Muscle layer of duodenum (tissue), 2 donors: ENCODE measurements around the gene BCL11B.

ENCODE experiments used
- H3K27ac ChIP-seq: one replicate; pipeline ENCODE4 v1.7.0; 2013; ENCODE audit warnings: mild to moderate bottlenecking, low read length
- H3K27me3 ChIP-seq: one replicate; pipeline ENCODE4 v1.7.0; 2013; ENCODE audit warnings: low read depth, mild to moderate bottlenecking, control low read depth, low read length
- H3K36me3 ChIP-seq, 2 donors: one replicate each; pipeline ENCODE4 v1.7.0; 2013; ENCODE audit warnings: low read length in 2 of 2, control low read depth in 1 of 2, mild to moderate bottlenecking in 1 of 2; ENCODE audit not compliant: insufficient read depth in 2 of 2, control insufficient read depth in 1 of 2
- H3K4me1 ChIP-seq, 2 donors: one replicate each; pipeline ENCODE4 v1.7.0; 2013; ENCODE audit warnings: low read length in 2 of 2, mild to moderate bottlenecking in 2 of 2, control low read depth in 1 of 2, moderate library complexity in 1 of 2; ENCODE audit not compliant: insufficient read depth in 2 of 2, control insufficient read depth in 1 of 2
- H3K4me3 ChIP-seq, 2 donors: one replicate each; pipeline ENCODE4 v1.7.0; 2013; ENCODE audit warnings: low read length in 2 of 2, low read depth in 1 of 2, mild to moderate bottlenecking in 1 of 2
- H3K9me3 ChIP-seq, 2 donors: one replicate each; pipeline ENCODE4 v1.7.0; 2013; ENCODE audit warnings: low read length in 2 of 2, control low read depth in 1 of 2, mild to moderate bottlenecking in 1 of 2; ENCODE audit not compliant: control insufficient read depth in 1 of 2
- donor health status: healthy.

BCL11B gene

DNA sequence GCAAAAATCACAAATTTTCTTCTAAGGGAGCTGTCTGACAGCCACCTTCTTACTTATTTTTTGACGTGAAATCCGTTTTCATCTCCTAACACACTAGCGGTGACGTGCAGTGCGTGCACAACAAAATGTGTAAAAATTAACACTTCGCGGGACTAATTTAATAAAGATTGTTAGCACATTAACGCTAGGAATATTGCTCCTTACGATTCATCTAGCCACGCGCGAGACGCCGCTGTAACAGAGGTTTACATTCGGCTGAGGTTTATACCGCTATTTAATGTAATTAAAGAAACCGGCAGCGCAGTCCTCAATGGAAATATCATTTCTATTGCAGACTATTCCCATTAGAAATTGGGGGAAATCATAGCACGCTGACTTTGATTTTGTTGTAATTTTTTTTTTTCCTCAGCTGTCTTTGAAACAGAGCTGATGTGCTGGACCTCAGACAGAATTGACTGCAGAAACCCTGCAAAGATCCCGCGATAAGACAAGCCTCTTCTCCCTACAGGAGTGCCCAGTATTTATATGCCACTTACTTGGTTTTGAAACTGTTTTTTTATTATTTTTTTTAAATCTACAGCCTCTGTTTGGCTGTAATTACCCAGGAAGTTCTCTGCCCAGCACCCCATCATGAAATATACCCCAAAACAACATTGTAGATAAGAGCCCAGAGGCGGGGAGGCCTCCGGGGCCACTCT lies 31.2 kb downstream of the BCL11B start:
- Histone ChIP-seq H3K9me3 (no peaks in the 10 kb centered on the region), H3K27me3 (peaks cover 6% of the 10 kb centered on the region), H3K4me3 (no peak overlapping the region), H3K36me3 (no peaks in the 10 kb centered on the region), H3K27ac (no peak overlapping the region), H3K4me1 (peaks cover 0 to 3% of the 10 kb centered on the region in 2 donors)

DNA sequence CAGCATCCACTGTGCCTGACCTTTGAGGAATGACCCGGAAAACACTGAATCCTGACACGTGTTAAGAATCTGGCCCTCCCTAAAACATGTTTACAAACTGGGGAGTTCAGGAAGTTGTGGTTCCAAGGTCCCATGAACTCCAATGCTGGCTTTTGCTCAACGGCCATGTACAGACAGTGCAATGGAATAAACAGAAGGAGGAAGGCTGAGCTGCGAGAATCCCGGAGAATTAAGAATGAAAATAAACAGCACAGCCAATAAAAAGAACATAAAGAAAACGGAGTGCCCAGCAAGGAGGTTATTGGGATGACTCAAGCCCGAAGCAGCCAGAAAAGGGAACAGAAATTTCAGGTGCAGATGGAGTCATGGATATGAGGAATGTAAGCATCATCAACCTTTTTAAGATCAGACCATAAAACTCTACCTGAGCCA lies 32.3 kb downstream of the BCL11B start:
- peaks cover 6% of the 10 kb centered on the region for H3K27me3 ChIP-seq
- H3K4me3 ChIP-seq: no peak overlapping the region
- no peak overlapping the region for H3K27ac ChIP-seq
- no peaks in the 10 kb centered on the region for H3K36me3 ChIP-seq
- H3K9me3 ChIP-seq: peaks cover 0 to 7% of the 10 kb centered on the region in 2 donors
- no peaks in the 10 kb centered on the region for H3K4me1 ChIP-seq

DNA sequence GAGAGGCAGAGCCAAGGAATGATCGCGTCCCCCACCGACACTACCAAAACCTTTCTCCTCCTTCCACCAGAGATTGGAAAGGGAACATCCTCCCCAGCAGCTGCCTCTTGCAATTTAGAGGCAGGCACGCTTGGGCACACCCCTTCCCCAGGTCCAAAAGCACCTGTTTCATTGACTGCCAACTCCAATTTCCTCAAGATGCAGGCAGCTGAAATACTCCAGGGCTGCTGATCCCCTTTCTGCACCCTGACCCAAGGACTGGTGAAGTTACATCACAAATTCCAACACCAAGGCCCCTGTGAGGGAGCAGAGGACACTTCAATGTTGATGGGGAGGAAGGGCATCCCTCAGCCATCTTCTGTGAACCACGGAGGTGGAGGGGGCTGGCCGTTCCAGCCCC lies 33.8 kb downstream of the BCL11B start:
- Histone ChIP-seq H3K27me3 (peaks cover under 1% of the 10 kb centered on the region), H3K4me1 (no peaks in the 10 kb centered on the region), H3K9me3 (peaks cover 0 to 12% of the 10 kb centered on the region in 2 donors), H3K27ac (no peak overlapping the region), H3K36me3 (no peaks in the 10 kb centered on the region), H3K4me3 (no peak overlapping the region)

DNA sequence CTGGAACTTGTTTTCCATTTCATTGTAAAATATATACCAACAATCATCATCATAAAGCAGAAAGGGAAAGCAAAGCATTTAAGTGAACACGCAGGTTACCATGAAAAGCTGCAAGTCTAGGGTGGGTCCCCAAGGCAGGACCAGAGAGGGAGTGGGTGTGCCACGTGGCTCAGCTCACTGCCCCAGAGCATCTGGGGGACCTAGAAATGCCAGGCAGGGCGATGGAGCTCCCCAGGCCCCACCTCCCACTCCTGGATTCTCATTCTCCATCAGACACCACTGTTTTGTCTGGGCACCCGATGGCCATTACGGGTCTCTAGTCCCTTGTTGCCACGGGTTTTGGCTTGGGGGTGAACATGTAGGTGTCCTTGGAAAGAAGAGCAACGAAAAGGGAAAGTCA lies 34.7 kb downstream of the BCL11B start:
- Histone ChIP-seq H3K9me3 (peaks cover 0 to 12% of the 10 kb centered on the region in 2 donors), H3K36me3 (no peaks in the 10 kb centered on the region), H3K27me3 (no peaks in the 10 kb centered on the region), H3K27ac (no peak overlapping the region), H3K4me1 (peaks cover 0 to 1% of the 10 kb centered on the region in 2 donors), H3K4me3 (no peak overlapping the region)

DNA sequence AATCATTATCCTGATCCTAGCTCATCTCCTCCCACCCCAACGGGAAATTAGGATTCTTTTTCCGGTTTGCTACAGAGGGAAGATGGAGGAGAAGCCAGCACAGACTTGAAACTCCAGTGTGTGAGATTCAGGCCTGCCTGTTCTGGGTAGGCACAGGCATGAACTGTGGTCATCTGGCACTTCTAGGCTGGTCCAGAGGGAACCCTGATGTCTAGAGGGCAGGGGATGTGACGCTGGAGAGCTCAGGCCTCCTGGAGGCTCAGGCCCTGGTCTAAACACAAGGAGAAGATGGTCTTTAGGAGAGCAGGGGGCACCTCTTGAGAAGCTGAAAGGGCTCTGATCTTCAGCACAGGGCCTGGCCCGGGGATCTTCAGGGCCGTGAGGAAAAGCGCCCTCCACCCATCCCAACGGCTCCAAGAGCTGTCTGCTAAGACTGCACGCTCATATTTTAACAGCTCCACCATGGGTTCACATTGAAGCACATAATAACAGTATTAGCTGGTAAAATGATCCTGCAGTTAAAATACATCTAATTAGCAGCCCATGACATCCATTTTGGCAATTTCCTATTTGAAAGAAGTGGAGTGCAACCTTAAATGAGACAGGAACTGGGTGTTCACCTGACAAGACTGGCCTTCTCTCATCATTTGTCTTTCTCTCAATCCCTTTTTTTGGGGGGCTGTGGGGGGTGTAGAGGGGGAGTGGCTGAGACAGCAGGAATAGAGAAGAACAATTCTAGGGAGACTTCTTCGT lies 35.4 kb downstream of the BCL11B start:
- H3K36me3 ChIP-seq: no peaks in the 10 kb centered on the region
- no peak overlapping the region for H3K27ac ChIP-seq
- no peak overlapping the region for H3K4me3 ChIP-seq
- H3K9me3 ChIP-seq: peaks cover 0 to 12% of the 10 kb centered on the region in 2 donors
- H3K4me1 ChIP-seq: peaks cover 0 to 6% of the 10 kb centered on the region in 2 donors
- H3K27me3 ChIP-seq: no peaks in the 10 kb centered on the region

DNA sequence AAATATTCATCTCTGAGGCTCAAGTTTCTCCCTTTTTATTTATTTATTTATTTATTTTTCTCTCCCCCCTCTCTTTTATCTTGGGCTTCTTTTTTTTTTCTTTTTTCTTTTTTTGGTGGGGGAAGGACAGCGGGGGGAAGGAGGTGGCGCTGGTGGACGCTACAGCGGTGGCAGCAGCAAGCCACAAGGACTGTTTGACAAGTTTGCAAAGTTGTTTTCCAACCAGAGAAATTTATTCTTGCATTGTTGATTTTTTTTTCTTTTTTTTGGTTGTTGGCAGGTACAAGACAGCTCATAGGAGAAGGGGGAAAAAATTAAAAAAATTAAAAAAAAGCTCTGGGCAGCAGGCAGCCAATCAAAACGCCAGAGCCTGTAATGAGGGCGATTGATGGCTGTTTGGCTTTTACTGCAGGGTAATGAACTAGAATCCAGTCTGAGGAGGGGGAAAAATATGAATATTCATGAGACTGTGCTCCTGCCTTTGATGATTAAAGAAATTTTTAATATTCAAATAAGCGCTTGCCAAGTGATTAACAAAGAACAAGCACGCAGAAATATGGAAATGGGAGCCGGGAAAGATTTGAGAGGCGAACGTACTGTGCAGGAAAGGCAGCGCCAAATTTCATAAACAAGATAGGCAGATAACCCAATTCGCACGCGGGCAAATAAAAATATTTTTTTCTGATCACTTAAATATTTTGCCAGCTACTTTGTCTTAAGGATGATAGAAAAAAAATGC lies 36.2 kb downstream of the BCL11B start:
- Histone ChIP-seq H3K27me3 (no peaks in the 10 kb centered on the region), H3K4me3 (no peak overlapping the region), H3K9me3 (peaks cover 0 to 12% of the 10 kb centered on the region in 2 donors), H3K4me1 (peaks cover 0 to 11% of the 10 kb centered on the region in 2 donors), H3K36me3 (no peaks in the 10 kb centered on the region), H3K27ac (no peak overlapping the region)

DNA sequence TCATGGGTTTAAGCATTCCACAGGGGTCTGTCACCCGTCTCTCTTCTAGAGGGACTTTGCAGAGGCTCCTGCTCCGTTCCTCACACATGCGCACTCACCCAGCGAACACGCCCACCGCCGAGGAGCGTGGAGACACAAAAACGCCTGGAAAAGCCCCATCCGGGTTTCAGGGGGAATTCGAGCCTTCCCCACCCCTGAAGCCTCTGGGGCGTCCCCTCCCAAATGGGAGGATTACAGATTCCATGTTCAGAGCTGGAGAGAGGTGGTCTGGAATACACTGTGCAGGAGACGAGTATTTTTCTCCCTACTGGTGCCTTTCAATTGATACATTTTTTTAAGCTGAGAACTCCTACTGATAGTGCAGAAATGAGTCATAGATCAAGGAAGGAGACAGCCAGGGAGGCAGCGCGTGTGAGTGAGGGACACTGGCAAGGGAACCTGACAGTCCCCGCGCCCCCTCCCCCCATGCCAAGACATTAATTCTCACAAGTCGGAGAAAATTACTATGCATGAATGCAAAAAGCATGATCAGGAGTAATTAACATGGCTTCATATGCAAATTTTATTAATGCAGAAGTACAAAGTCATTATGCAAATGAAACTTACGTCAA lies 36.9 kb downstream of the BCL11B start:
- peaks cover 0 to 12% of the 10 kb centered on the region in 2 donors for H3K9me3 ChIP-seq
- H3K36me3 ChIP-seq: no peaks in the 10 kb centered on the region
- no peak overlapping the region for H3K27ac ChIP-seq
- H3K4me1 ChIP-seq: peaks cover 0 to 11% of the 10 kb centered on the region in 2 donors
- no peak overlapping the region for H3K4me3 ChIP-seq
- H3K27me3 ChIP-seq: no peaks in the 10 kb centered on the region

DNA sequence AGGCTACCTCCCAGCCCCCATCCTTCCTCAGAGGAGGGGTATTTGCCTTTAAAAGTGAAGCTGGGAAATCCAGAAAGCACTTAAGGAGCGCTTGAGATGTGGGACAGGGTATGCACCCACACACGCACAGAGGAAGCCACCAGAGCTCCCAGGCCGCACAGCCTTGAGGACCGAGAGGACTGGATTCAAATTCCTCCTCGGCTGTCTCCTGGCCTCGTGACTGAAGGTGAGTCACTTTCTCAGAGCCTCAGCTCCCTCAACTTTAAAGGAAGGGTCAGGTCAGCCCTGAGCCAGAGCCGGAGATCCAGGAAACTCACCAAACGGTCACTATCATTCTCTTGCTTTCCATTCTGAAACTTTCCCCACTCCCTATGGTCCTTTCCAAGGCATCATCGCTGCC lies 37.6 kb downstream of the BCL11B start:
- H3K36me3 ChIP-seq: no peaks in the 10 kb centered on the region
- no peak overlapping the region for H3K27ac ChIP-seq
- peaks cover 0 to 11% of the 10 kb centered on the region in 2 donors for H3K4me1 ChIP-seq
- peaks cover 0 to 12% of the 10 kb centered on the region in 2 donors for H3K9me3 ChIP-seq
- H3K4me3 ChIP-seq: no peak overlapping the region
- no peaks in the 10 kb centered on the region for H3K27me3 ChIP-seq

DNA sequence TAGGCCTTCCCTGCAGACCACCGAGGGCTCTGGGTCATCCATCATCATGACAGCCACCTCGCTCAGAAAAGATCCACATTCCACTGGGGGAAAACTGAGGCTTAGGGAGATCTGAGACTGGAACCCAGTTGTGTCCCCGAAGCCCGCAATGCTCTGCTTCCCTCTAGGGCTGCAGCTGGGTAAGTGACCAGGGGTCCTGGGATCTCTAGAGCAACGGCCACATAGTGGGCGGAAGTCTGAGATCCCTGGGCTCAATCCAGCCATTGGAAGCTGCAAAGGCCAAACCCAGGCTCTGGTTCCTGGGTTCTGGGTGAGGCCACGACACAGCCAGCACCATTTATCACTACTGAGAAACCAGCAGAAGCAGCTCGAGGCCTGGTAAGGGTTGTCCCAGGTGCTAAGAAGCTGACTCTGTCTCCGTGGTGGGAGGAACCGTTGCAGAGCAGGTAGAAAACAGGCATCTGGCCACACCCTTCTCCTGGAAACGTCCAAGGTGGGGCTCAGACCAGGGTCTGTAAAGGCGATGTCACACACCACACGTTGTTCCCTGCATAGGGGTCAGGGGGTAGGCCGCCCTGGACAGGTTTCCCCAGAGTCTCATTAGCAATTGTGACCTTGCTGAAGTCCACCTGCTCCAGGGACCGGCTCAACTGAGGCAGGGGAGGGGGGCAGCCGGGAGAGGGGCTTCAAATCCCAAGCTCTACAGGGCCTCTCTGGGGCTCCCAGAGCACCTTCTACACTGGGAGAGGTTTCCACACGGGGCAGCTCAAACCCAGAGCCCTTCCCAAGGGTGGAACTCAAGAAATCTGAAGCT lies 38.6 kb downstream of the BCL11B start:
- H3K4me3 ChIP-seq: no peak overlapping the region

DNA sequence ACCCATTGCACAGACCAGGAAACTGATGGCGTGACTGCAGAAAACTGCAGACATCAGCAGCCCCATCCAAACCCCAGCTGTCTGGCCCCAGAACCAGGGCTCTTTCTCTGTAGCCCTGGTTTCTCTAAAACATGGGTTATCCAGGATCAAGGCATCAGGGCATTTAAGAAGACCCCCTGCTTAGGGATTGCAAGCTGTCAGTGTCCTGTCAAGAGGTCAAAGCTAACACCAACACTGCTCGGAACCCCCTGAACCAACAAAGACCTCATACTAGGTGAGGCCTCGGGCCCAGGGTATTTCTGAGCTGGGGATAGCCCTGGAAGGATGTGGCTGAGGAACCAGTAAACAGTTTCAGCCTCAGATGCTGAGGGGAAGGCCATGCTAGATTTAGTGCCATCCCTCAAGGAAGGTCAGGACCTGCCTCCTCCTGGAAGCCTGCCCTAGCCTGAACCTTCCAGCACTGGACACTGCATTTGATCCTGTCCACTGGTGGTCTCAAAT lies 39.2 kb downstream of the BCL11B start:
- H3K9me3 ChIP-seq: peaks cover 0 to 12% of the 10 kb centered on the region in 2 donors
- no peak overlapping the region for H3K27ac ChIP-seq
- no peaks in the 10 kb centered on the region for H3K36me3 ChIP-seq
- H3K4me3 ChIP-seq: no peak overlapping the region
- H3K27me3 ChIP-seq: no peaks in the 10 kb centered on the region
- H3K4me1 ChIP-seq: peaks cover 0 to 11% of the 10 kb centered on the region in 2 donors

More for the DNA sequence above, 38.6 kb downstream of the BCL11B start:
- Histone ChIP-seq H3K36me3 (no peaks in the 10 kb centered on the region), H3K27me3 (no peaks in the 10 kb centered on the region), H3K9me3 (peaks cover 0 to 12% of the 10 kb centered on the region in 2 donors), H3K27ac (no peak overlapping the region), H3K4me1 (peaks cover 0 to 11% of the 10 kb centered on the region in 2 donors)
